Epidermal melanocyte (primary cell): Measurements from ENCODE around the gene CDKAL1.
"Not testable (repeated sequence)": the region's sequence is repeated elsewhere in the genome, so short reads cannot be mapped to it uniquely, and the experiment has no call there.

ENCODE experiments used
- DNase-seq: peaks from one replicate; pipeline ENCODE4 v3.0.0; 2011; ENCODE audit warnings: low spot score; ENCODE audit not compliant: insufficient read length

CDKAL1 gene

DNA sequence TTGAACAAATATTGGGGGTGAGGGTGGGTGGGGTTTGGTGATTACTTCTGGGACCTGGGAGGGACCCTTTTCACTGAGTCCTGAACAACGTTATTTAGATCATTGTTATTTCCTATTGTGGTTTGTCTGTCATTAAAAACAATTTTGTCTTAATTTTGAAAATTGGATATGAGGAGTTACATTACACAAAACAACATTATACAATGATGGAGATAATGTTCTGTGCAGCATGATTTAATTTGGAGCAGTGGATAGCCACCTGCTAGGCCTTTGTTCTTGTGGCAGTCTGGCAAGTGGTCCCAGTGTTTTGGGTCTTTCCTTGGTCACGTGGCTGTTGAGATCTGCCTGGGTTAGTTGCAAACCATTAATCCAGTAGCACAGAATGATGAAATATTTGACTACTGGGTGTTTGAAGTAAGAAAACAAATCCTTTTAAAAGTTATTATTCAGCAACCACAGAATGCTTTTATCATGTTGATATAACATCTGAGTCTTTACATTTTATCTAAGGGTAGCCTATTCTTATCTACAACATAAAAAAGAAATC is 172.8 kb downstream of the CDKAL1 start:
- no peak for DNase-seq

DNA sequence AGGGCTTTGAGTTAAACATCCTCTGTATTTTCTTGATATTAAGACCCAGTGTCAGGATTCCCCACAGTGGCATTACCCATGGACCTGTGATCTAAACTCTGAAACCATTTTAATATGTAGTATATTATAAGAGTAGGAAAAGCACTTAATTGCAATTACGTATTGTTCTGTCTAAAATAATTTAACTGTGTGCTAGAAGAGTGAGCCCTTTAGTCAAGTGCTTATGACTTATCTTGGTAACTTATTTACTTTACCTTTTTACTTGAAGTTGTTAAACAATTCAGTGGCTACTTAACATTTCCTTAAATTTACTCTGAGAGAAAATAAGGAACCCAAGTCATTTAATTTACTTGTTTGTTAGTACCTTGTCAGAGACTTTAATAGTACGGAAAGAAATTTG is 173.6 kb downstream of the CDKAL1 start:
- no peak for DNase-seq

DNA sequence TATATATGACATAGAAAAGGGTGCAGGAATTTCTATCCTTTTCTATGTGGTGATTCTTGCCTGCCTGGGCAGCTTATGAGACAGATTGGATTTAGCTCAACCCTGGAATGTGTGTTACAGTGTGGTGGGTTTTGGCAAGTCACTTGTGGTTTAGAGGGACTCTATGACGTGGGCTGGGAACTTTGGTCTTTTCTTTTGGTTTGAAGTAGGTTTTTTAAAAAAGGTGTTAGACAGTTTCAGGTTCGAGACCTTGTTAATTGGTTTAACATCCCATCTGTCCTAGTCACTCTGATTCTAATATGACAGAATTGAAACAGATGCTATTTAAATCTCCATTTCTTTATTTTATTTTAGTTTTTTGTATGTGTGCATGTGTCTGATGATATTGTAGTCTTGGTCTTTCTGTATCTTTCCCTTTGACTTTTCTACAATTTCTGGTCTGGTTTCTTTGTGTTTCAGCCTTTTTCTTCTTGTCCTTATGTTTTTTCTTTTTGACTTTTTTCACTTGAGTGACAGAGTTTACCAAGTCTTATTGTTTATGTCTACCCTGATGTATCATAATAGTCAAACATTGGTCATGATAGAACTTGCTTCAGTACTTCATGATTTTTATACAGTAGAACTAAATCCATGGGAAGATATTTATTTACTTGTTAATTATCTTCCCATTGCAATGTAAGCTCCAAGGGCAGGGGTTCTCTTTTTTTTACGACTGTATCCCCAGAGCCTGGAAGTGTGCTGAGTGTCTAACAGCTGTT is 174.3 kb downstream of the CDKAL1 start:
- no peak for DNase-seq

DNA sequence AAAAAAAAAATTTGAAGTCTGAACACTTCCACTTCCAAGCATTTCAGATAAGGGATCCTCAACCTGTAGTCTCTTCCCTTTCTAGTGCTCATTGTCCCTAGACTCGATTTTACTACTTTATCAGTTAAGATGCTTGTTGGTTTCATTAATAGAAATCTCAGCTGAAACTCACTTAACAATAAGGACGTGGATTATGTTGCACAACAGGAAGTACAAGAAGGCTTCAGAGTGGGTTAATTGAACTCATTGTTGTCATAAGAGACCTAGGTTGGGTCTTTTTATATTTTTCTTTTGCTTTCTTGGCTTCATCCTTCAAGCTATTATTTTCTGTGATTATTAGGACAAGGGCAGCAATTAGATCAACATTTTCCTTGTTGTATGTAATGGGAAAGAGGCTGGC is 175.2 kb downstream of the CDKAL1 start:
- no peak for DNase-seq

DNA sequence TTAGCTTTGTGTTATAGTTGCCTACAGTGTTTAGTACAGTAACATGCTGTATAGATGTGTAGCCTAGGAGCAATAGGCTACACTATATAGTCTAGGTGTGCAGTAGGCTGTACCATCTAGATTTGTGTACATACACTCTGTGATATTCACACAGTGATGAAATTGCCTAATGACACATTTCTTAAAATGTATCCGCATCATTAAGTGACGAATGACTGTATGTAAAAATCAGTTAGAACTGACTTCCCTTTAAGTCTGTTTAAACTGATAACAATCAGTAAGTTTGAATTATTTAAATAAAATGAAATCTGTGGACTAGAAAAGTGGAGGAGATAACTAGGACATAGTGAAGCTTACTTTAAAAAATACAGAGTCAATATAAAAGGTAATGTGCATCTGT is 176.1 kb downstream of the CDKAL1 start:
- DNase-seq: no peak

DNA sequence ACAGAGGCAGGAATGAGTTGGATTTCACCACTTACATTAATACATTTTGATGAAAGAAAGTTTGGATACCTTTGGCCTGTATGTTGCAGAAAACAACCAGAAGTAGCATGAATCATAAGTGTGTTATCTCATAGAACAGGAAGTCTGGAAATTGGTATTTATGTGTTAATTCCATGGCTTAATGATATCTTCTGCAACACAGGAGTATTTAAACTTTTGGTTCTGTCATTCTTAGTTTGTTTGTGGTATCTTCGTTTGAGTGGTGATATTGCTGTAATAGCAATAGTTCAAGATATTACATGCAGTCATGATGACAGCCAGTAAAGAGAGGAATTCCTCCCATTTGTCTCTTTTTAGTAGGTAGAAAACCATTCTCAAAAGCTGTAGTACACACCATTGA is 177.3 kb downstream of the CDKAL1 start:
- no peak for DNase-seq

DNA sequence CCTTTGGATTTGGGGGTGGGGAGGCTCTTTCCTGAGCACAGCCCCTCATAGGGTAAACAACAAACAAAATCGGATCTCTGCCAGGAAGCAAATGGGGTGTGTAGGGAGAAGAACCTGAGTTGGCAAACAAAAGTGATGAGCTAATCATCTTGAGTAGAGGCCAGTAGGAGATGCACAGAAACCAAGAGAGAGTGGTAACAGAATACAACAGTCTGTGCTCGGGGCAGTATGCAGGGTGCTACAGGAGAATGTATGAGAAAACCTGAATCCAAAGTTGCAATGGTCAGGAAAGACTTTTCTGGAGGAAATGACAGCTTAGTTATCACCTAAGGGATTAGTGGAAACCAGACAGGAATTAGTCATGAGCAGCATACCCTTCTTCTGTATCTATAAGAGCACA is 177.8 kb downstream of the CDKAL1 start:
- no peak for DNase-seq

DNA sequence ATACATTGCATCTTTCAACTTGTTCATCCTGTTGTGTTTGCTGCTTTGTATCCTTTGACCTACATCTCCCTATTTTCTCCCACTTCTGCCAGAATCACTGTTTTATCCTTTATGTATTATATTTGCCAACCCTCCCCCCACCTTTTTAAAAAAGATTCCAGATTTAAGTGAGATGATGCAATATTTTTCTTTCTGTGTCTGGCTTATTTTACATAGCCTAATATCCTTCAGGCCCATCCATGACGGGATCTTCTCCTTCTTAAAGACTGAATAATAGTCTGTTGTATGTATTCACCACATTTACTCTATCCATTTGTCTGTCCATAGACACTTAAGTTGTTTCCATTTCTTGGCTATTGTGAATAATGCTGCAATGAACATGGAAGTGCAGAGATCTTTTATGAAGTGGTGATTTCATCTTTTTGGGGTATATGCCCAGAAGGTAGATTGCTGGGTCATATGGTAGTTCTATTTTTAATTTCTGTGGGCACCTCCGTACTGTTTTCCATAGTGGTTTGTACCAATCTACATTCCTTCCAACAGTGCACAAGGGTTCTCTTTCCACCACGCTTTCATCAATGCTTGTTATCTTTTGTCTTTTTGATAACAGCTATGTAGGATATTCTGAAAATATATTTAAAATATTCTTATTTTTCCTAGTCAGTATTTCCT is 181.0 kb downstream of the CDKAL1 start:
- DNase-seq: no peak

DNA sequence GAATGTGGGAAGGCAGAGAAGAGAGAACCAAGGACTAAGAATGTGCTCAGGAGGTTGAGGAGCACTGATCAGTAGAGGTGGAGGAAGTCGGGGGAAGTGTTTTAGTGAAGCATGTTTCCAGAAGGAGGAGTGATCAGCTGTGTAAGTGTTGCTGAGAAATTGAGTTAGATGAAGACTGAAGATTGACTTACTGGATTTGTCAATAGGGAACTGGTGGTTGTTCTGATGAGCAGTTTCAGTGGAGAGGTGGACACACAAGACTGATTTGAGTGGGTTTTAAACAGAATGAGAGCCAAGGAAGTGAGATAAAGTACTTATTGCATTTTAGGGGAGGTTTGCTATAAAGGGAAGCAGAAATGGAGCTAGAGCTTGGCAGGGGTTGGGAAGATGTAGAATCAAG is 182.6 kb downstream of the CDKAL1 start:
- DNase-seq: no peak

DNA sequence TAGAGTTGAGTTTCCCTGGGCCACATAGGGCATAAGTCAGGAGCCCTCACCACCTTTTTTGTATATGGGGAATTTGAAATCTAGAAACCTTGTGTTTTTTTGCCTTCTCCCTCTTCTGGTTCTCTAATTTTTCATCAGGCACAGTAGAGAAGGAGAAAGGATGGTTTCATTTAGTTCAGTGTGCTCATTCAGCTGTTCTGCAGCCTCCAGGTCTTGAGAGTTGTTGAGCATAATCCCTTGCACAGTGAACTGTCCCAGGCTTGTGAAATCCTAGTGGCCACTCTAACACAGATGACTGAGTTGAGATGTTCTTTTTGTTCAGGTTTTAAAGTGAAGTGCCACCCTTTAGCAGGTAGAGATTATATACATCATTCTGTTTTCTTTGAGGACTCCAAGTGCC is 183.5 kb downstream of the CDKAL1 start:
- DNase-seq: no peak

DNA sequence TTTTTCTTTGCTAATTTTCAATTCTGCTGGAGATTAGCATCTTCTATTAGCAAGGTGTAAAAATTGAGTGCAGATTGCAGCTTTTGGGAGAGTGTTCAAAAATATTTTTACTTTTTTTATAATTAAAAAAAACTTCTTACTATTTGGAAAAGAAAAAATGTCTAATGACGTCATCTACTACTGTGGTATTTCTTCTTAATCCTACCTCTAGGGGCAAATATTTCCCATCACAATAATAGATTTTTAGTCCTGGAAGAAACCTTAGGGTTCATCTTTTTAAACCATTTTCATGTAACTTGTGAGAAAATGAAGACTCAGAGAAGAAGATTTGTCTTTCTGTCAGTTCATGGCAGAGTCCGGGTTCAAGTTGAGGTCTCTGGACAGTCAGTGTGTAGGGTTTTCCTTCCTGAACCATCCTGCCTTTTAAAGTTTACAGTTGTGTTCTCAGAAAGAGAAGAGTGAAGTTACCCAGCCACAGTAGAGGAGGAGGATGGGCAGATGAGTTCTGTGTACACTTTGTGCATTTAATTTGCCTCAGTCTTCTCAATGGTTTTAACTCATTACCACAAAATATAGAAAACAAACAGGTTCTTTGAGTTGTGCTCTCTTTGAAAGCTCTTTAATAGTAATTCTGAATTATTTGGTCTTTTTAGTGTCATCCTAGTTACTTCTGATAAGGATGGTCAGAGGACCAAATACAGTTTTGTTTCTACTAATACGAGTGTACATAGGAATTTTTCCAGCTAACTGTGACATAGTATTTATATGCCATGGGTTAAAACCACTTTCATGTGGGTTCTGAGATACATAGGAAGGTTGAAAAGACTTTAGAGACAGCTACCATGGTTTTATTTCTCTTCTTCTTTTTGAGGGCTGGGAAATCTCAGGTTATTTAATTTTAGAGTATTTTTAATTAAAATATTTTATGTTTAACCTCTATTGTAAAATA is 184.7 kb downstream of the CDKAL1 start:
- DNase-seq: no peak

DNA sequence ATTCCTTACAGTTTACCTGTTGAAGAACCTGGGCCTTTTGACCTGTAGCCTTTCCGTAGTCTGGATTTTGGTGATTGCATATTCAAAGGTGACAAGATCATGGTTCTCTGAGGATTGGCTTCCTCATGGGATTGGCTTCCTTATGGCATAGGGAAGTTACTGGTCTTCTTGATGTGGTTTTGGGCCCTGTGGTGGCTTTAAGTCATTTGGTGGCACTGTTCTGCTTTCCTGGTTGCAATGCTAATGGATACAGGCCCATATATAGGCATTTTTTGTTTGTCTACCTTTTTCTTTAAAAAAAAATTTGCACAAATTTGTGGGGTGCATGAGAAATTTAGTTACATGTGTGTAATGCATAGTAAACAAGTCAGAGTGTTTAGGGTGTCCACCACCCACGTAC is 185.7 kb downstream of the CDKAL1 start:
- no peak for DNase-seq

DNA sequence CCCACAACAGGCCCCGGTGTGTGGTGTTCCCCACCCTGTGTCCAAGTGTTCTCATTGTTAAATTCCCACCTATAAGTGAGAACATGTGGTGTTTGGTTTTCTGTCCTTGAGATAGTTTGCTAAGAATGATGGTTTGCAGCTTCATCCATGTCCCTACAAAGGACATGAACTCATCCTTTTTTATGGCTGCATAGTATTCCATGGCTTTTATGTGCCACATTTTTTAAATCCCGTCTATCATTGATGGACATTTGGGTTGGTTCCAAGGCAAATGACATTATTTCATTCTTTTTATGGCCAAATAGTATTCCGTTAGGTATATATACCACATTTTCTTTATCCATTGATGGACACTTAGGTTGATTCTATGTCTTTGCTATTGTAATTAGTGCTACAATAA is 186.9 kb downstream of the CDKAL1 start:
- not testable (repeated sequence) for DNase-seq

DNA sequence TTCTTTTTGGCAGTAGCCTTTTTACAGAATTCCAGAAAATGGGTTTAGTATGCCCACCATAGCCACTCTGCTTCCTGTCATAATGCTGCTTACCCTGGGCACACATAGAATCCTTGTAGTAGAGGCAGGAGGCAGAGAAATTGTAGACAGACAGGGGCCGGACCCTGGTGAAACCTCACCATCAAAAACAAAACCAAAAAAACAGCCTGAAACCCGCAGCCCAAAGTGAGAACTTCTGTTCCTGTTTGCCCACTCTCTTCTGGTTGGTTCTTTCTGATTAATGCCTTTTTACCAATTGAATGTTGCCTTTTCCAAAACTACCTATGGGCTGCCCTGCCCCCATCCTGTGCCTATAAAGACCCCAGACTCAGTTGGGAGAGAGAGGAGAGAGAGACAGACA is 188.2 kb downstream of the CDKAL1 start:
- no peak for DNase-seq

DNA sequence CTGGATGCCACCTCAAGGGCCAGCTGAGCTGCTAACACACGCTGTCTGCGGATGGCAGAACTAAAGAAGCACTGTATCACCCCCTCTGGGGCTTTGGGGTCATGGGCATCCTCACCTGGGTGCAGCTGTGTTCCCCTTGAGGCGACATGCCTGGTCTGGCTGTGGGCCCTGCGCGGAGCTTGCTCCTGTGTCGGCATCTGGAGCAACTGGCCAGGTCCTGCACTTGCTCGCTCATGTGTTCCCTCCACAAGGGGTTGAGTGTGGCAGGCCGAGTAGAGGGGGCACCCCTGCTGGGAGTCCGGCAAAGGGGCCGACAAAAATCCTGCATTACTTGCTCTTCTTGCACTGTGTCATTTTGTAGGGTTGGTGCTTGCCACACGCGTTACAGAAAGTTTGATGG is 189.0 kb downstream of the CDKAL1 start:
- DNase-seq: no peak

DNA sequence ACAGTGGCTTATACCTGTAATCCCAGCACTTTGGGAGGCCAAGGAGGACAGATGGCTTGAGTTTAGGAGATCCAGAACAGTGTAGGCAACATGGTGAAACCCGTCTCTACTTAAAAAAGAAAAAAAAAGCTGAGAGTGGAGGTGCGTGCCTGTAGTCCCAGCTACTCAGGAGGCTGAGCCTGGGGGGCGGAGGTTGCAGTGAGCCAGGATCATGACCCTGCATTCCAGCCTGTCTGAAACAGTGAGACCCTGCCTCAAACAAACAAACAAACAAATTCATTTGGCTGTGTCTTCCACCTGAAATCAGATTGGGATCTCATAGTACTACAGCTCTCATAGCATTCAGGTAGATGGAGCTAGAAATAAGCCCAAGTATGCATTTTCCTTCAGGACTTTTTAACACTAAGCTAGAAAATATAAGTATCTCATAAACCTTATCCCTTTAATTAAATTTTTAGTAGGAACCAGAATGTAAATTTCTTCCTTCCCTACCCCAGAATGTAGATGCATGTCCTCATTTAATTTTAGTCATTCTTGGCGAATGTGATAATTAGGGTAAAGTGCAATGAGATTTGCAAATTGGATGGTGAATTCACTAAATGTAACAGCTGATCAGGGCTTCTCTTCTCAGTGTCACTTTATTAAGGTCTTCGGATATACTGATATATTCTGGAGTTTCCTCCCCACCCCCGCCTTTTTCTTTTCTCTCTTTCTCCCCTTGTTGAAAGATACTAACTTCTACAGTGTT is 190.4 kb downstream of the CDKAL1 start:
- no peak for DNase-seq

DNA sequence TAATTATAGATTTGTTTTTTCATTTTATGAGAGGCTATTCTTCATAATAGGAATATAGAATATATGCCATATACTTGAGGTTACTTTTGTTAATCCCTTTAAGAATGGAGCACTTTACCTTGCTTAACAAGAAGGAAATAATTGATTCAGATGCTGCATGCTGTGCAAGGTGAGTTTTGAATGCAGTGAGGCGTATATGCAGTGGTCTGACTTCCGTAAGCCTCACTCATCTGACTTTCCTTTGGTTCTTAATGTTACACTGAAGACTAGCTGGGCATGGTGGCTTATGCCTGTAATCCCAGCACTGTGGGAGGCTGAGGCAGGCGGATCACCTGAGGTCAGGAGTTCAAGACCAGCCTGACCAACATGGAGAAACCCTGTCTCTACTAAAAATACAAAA is 191.0 kb downstream of the CDKAL1 start:
- not testable (repeated sequence) for DNase-seq

DNA sequence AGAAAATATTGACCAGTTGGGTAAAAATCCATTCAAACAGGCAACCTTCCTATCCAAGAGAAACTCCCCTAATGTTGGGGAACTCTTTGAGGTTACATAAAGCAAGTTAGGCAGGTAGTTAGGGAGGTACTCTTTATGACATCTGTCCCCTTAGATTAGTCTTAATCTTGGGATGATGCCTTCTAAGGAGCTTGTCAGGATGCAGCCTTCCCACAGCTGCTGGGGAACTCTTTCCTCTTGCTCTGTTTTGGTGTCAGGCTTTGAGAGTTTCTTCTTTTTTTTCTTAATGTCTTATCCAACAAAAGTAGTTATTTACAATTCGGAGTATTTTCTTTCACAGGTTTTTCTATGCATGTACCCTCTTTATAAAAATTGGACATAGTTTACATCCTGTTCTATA is 194.8 kb downstream of the CDKAL1 start:
- no peak for DNase-seq

DNA sequence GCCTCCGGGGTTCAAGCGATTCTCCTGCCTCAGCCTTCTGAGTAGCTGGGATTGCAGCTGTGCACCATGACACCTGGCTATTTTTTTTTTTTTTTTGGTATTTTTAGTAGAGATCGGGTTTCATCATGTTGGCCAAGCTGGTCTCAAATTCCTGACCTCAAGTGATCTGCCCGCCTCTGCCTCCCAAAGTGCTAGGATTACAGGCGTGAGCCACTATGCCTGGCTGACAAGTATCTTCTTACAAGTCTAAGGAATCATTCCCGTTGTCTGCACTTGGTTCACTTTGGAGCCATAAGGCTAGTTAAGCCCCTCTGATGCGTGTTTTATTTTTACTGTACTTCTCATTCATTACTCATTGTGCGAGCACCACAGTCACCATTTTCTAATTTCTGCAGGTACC is 198.1 kb downstream of the CDKAL1 start:
- DNase-seq: not testable (repeated sequence)

DNA sequence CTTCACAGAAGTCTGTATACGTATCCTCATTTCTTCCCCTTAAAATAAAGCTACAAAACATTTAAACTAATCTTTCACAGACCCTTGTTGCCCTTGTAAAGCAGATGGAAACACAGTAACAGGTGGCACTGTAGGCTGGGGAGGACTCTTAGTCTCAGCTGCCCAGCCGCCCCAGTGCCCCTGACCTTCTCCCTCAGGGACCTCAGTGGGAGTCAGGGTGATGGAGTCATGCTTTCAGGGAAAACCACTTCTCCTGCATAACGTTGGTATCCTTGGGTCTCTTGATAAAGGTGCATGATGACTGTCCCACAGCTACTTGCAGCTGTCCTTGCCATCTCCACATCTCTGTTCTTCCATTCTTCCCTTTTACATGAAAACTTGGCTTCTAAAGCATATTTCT is 198.6 kb downstream of the CDKAL1 start:
- DNase-seq: no peak

DNA sequence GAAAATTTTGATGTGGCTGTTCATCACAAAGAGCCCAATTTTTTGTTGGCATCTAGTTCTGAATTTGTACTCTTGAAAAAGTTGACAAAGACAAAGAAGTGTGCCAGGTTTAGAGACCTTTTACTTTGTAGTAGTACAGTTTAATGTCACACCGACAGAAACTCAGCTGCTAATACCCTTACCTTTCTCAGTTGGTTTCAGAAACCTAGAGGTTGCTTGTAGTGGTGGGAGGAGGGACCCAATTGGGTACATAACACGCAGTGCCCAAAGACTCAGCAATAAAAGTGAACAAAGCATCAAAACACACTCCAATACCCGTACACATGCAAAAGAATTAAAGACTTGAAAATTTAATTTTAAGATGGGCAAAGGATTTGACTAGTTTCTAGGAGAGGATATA is 203.7 kb downstream of the CDKAL1 start:
- DNase-seq: no peak
